Spleen (tissue), 11 donors: ENCODE results near the gene TDRD6. TPM values are rescaled to one million over a fixed set of nuclear protein-coding genes. Genes with fewer than 3 reads are reported as not detected.

Source experiments
- DNase-seq: peaks from one replicate; pipeline ENCODE4 v3.0.0-alpha.2; 2020
- H3K27ac ChIP-seq, 8 donors: fragments of 200-600 bp; sonication (generic) in 7 of 8; 1 replicate in 4 of 8; 2 replicates in 4 of 8; pipeline versions ENCODE4 v1.5.0 to v1.8.0; 2016 to 2021; ENCODE audit warnings: inconsistent platforms in 4 of 8, mild to moderate bottlenecking in 4 of 8, moderate library complexity in 1 of 8
- H3K27me3 ChIP-seq, 7 donors: fragments of 200-600 bp; sonication (generic) in 6 of 7; replicated peaks in 1 of 7; 1 replicate in 4 of 7; 2 replicates in 3 of 7; pipeline versions ENCODE4 v1.5.0 to v1.8.0; 2016 to 2021; ENCODE audit warnings: inconsistent platforms in 3 of 7, mild to moderate bottlenecking in 1 of 7
- H3K36me3 ChIP-seq, 6 donors: fragments of 200-600 bp; sonication (generic) in 5 of 6; 1 replicate in 4 of 6; 2 replicates in 2 of 6; pipeline versions ENCODE4 v1.5.0 to v1.8.0; 2016 to 2021; ENCODE audit warnings: inconsistent platforms in 2 of 6
- H3K4me1 ChIP-seq, 6 donors: fragments of 200-600 bp; sonication (generic) in 5 of 6; 1 replicate in 3 of 6; 2 replicates in 3 of 6; pipeline versions ENCODE4 v1.5.0 to v1.8.0; 2016 to 2021; ENCODE audit warnings: inconsistent platforms in 3 of 6
- H3K4me3 ChIP-seq, 8 donors: fragments of 200-600 bp; sonication (generic) in 7 of 8; 1 replicate in 4 of 8; 2 replicates in 4 of 8; pipeline versions ENCODE4 v1.5.0 to v1.8.0; 2016 to 2021; ENCODE audit warnings: inconsistent platforms in 4 of 8, mild to moderate bottlenecking in 4 of 8, moderate library complexity in 2 of 8
- H3K9me3 ChIP-seq, 8 donors: fragments of 200-600 bp; sonication (generic) in 7 of 8; 1 replicate in 4 of 8; 2 replicates in 4 of 8; pipeline versions ENCODE4 v1.5.0 to v1.8.0; 2016 to 2021; ENCODE audit warnings: inconsistent platforms in 4 of 8
- CTCF ChIP-seq, 11 experiments: fragments of 200-600 bp in 7 of 11; fragments of 450-650 bp in 4 of 11; sonication (generic) in 4 of 11; IDR thresholded peaks in 8 of 11; conservative IDR thresholded peaks in 3 of 11; 1 replicate in 7 of 11; 2 replicates in 4 of 11; pipeline versions ENCODE4 v1.4.0 to v1.8.0; 2016 to 2021; ENCODE audit warnings: antibody characterized with exemption in 11 of 11, inconsistent platforms in 4 of 11, mild to moderate bottlenecking in 1 of 11
- POLR2A ChIP-seq, 3 donors: fragments of 450-650 bp; IDR thresholded peaks; one replicate each; pipeline ENCODE4 v1.5.1; 2017; ENCODE audit warnings: antibody characterized with exemption in 3 of 3, mild to moderate bottlenecking in 1 of 3
- POLR2AphosphoS5 ChIP-seq, 3 donors: sonication (generic); formaldehyde crosslinking; IDR thresholded peaks; one replicate each; pipeline ENCODE4 v1.5.1; 2017; ENCODE audit warnings: antibody characterized with exemption in 3 of 3
- WGBS, 5 donors: extraction: QIAGEN DNeasy Blood & Tissue Kit in 3 of 5; methylation state at CpG; one replicate each; pipeline versions ENCODE4 v1.1.5 to v1.1.7; 2013 to 2018; 5-methylcytosine and 5-hydroxymethylcytosine counted together
- intact Hi-C: fragments of 100-400 bp; cut with DNase I; formaldehyde crosslinking; loops from one replicate; pipeline ENCODE4 v1.15.0; 2023; ENCODE audit warnings: low total_unique reads
- polyA plus RNA-seq, 3 donors: library from polyadenylated mRNA; stranded (reverse); fragments of 200-250 nt; gene quantifications; one replicate each; pipeline ENCODE4 v1.2.1, GENCODE V29; 2013
- total RNA-seq, 7 donors: library from RNA; depleted of rRNA in 3 of 7; stranded (reverse); fragments of >200 nt in 3 of 7; fragmentation: NEBNext Ultra II Directional in 4 of 7; extraction: Animal tissue kit (Norgen Biotek cat#: 25700) in 4 of 7; gene quantifications; one replicate each; pipeline versions ENCODE4 v1.1.0 to v1.2.1, GENCODE V29; 2016 to 2021
- donor health status: healthy with polysubstance abuse.
- donor health status: DM: no; HTN: no; CAD: no; lungs with moderate emphysema.
- donor health status: DM: no; HTN: no; CAD: no.
- donor health status: Bipolar disorder and iron deficiency.
- donor health status: healthy.
- donor health status: DM: no; HTN: no; CAD: no.
- donor health status: DM: yes; HTN: yes; CAD: no.

TDRD6 gene
- total and polyA plus RNA-seq, 10 donors: 0.09 to 0.98 (median 0.26) TPM

- Histone ChIP-seq H3K27me3 (no peaks in the 10 kb centered on the region), H3K4me3 (no peak overlapping the region), H3K4me1 (no peaks in the 10 kb centered on the region), H3K36me3 (no peaks in the 10 kb centered on the region), H3K27ac (no peak overlapping the region), H3K9me3 (no peaks in the 10 kb centered on the region)
- whole genome bisulfite sequencing, 5 donors: 90 to 95% (median 94%) methylated on average over 2 of the region's 2 CpGs
- TF ChIP-seq CTCF (IDR thresholded peaks at IDR 0.05 in 8 of 11, conservative IDR thresholded peaks at IDR 0.05 in 3 of 11) (no peak), POLR2AphosphoS5 (IDR thresholded peaks at IDR 0.05) (no peak), POLR2A (IDR thresholded peaks at IDR 0.05) (no peak)
- DNase-seq: no peak
- intact Hi-C loops: no loop called here
Measured at GRCh38 chr6:46667377-46667776, 20.3 kb upstream of the TDRD6 start.

- Histone ChIP-seq H3K4me1 (no peaks in the 10 kb centered on the region), H3K36me3 (no peaks in the 10 kb centered on the region), H3K9me3 (no peaks in the 10 kb centered on the region), H3K27me3 (no peaks in the 10 kb centered on the region), H3K27ac (no peak overlapping the region), H3K4me3 (no peak overlapping the region)
- 63 to 92% (median 70%) methylated on average over 1 of the region's 1 CpG for WGBS, 5 donors
- no peak for DNase-seq
- intact Hi-C loops: no loop called here
- TF ChIP-seq POLR2AphosphoS5 (IDR thresholded peaks at IDR 0.05) (no peak), POLR2A (IDR thresholded peaks at IDR 0.05) (no peak), CTCF (IDR thresholded peaks at IDR 0.05 in 8 of 11, conservative IDR thresholded peaks at IDR 0.05 in 3 of 11) (no peak)
Measured at GRCh38 chr6:46674410-46674809, 13.3 kb upstream of the TDRD6 start.

- 81 to 88% (median 85%) methylated on average over 6 of the region's 6 CpGs for WGBS, 5 donors
- H3K4me3 ChIP-seq: no peak overlapping the region
- no peak overlapping the region for H3K27ac ChIP-seq
- H3K9me3 ChIP-seq: no peaks in the 10 kb centered on the region
- DNase-seq: no peak
- intact Hi-C loops: no loop called here
- no peaks in the 10 kb centered on the region for H3K27me3 ChIP-seq
- no peaks in the 10 kb centered on the region for H3K36me3 ChIP-seq
- no peak for TF ChIP-seq POLR2AphosphoS5 (IDR thresholded peaks at IDR 0.05)
- no peak for TF ChIP-seq CTCF (IDR thresholded peaks at IDR 0.05 in 8 of 11, conservative IDR thresholded peaks at IDR 0.05 in 3 of 11)
- TF ChIP-seq POLR2A (IDR thresholded peaks at IDR 0.05): no peak
- H3K4me1 ChIP-seq: no peaks in the 10 kb centered on the region
Measured at GRCh38 chr6:46676604-46677313, 10.9 kb upstream of the TDRD6 start.

GRCh38 chr6:46677314-46677654 is 10.4 kb upstream of the TDRD6 start:
- WGBS, 5 donors: 80 to 89% (median 86%) methylated on average over 4 of the region's 4 CpGs
- Histone ChIP-seq H3K27me3 (no peaks in the 10 kb centered on the region), H3K4me1 (no peaks in the 10 kb centered on the region), H3K4me3 (no peak overlapping the region), H3K36me3 (no peaks in the 10 kb centered on the region), H3K9me3 (no peaks in the 10 kb centered on the region), H3K27ac (no peak overlapping the region)
- no peak for TF ChIP-seq POLR2AphosphoS5 (IDR thresholded peaks at IDR 0.05)
- TF ChIP-seq POLR2A (IDR thresholded peaks at IDR 0.05): no peak
- no peak for TF ChIP-seq CTCF (IDR thresholded peaks at IDR 0.05 in 8 of 11, conservative IDR thresholded peaks at IDR 0.05 in 3 of 11)
- intact Hi-C loops: no loop called here
- DNase-seq: no peak
